Peyer's patch (tissue), 4 donors: Measurements from ENCODE around the gene CRBN. TPM values are rescaled to one million over a fixed set of nuclear protein-coding genes. Genes with fewer than 3 reads are reported as not detected.
A peak's percentile ranks its signal among the peaks of the same experiment; 100 is the strongest.

ENCODE experiments used
- DNase-seq, 3 donors: peaks; one replicate each; pipeline ENCODE4 v3.0.0-alpha.2; 2017 to 2019
- H3K27ac ChIP-seq, 4 donors: fragments of 200-600 bp; sonication (generic); one replicate each; pipeline ENCODE4 v1.5.1; 2016 to 2019
- H3K27me3 ChIP-seq, 2 donors: fragments of 200-600 bp; sonication (generic); one replicate each; pipeline ENCODE4 v1.5.1; 2019
- H3K36me3 ChIP-seq, 3 donors: fragments of 200-600 bp; sonication (generic); one replicate each; pipeline ENCODE4 v1.5.1; 2016 to 2019
- H3K4me1 ChIP-seq, 4 donors: fragments of 200-600 bp; sonication (generic); one replicate each; pipeline ENCODE4 v1.5.1; 2016 to 2019
- H3K4me3 ChIP-seq, 4 donors: fragments of 200-600 bp; sonication (generic); 1 replicate in 3 of 4; 2 replicates in 1 of 4; pipeline ENCODE4 v1.5.1; 2016 to 2019; ENCODE audit warnings: mild to moderate bottlenecking in 1 of 4
- H3K9me3 ChIP-seq, 4 donors: fragments of 200-600 bp; sonication (generic); one replicate each; pipeline ENCODE4 v1.5.1; 2016 to 2019; ENCODE audit warnings: mild to moderate bottlenecking in 1 of 4
- CTCF ChIP-seq, 6 experiments: fragments of 450-650 bp in 4 of 6; fragments of 200-600 bp in 2 of 6; sonication (generic) in 1 of 6; IDR thresholded peaks; one replicate each; pipeline ENCODE4 v1.5.1; 2017 to 2019; ENCODE audit warnings: antibody characterized with exemption in 6 of 6, mild to moderate bottlenecking in 3 of 6, moderate library complexity in 1 of 6
- POLR2A ChIP-seq, 2 donors: fragments of 450-650 bp; IDR thresholded peaks; one replicate each; pipeline ENCODE4 v1.5.1; 2017; ENCODE audit warnings: antibody characterized with exemption in 2 of 2, mild to moderate bottlenecking in 2 of 2, moderate library complexity in 2 of 2
- total RNA-seq, 4 donors: library from RNA; depleted of rRNA; stranded (reverse); fragments of >200 nt; gene quantifications; one replicate each; pipeline ENCODE4 v1.1.0, GENCODE V29; 2016

CRBN gene
- total RNA-seq, 4 donors from 2014 or later, result 70.1 to 314 (median 89.7) TPM

GRCh38 chr3:3209714-3210113, 30.2 kb upstream of the CRBN start:
- Histone ChIP-seq H3K4me1 (no peaks in the 10 kb centered on the region), H3K27ac (no peak overlapping the region), H3K27me3 (no peaks in the 10 kb centered on the region), H3K9me3 (no peaks in the 10 kb centered on the region), H3K4me3 (no peak overlapping the region), H3K36me3 (no peaks in the 10 kb centered on the region)
- DNase-seq, result no peak
- no peak for TF ChIP-seq CTCF (IDR thresholded peaks at IDR 0.05)

GRCh38 chr3:3209057-3209456, 29.6 kb upstream of the CRBN start:
- no peaks in the 10 kb centered on the region for H3K36me3 ChIP-seq
- no peak overlapping the region for H3K4me3 ChIP-seq
- TF ChIP-seq CTCF (IDR thresholded peaks at IDR 0.05) (no peak), POLR2A (IDR thresholded peaks at IDR 0.05) (no peak)
- no peak for DNase-seq
- no peaks in the 10 kb centered on the region for H3K4me1 ChIP-seq
- H3K27me3 ChIP-seq, result no peaks in the 10 kb centered on the region
- no peaks in the 10 kb centered on the region for H3K9me3 ChIP-seq
- H3K27ac ChIP-seq, result no peak overlapping the region

GRCh38 chr3:3201611-3202010, 22.1 kb upstream of the CRBN start:
- TF ChIP-seq CTCF (IDR thresholded peaks at IDR 0.05), result no peak
- H3K4me3 ChIP-seq, result no peak overlapping the region
- DNase-seq, result no peak
- no peaks in the 10 kb centered on the region for H3K27me3 ChIP-seq
- H3K27ac ChIP-seq, result no peak overlapping the region
- no peaks in the 10 kb centered on the region for H3K36me3 ChIP-seq
- H3K9me3 ChIP-seq, result no peaks in the 10 kb centered on the region
- no peaks in the 10 kb centered on the region for H3K4me1 ChIP-seq

GRCh38 chr3:3200632-3201212, 21.2 kb upstream of the CRBN start:
- no peaks in the 10 kb centered on the region for H3K4me1 ChIP-seq
- no peak overlapping the region for H3K27ac ChIP-seq
- H3K9me3 ChIP-seq, result no peaks in the 10 kb centered on the region
- no peaks in the 10 kb centered on the region for H3K27me3 ChIP-seq
- no peaks in the 10 kb centered on the region for H3K36me3 ChIP-seq
- H3K4me3 ChIP-seq, result no peak overlapping the region
- peak; percentile 55 to 84 (median 71) for TF ChIP-seq CTCF (IDR thresholded peaks at IDR 0.05)
- TF ChIP-seq POLR2A (IDR thresholded peaks at IDR 0.05), result no peak
- DNase-seq, result peak in 2 of 3 donors; percentile 45 to 66

GRCh38 chr3:3199306-3199705, 19.8 kb upstream of the CRBN start:
- no peaks in the 10 kb centered on the region for H3K36me3 ChIP-seq
- no peak overlapping the region for H3K27ac ChIP-seq
- DNase-seq, result no peak
- H3K27me3 ChIP-seq, result no peaks in the 10 kb centered on the region
- no peaks in the 10 kb centered on the region for H3K4me1 ChIP-seq
- TF ChIP-seq CTCF (IDR thresholded peaks at IDR 0.05) (no peak), POLR2A (IDR thresholded peaks at IDR 0.05) (no peak)
- H3K9me3 ChIP-seq, result no peaks in the 10 kb centered on the region
- H3K4me3 ChIP-seq, result no peak overlapping the region
